Mesenchymal stem cell (in vitro differentiated cells and primary cell): ENCODE results near the gene EHD4.

Experiments
- DNase-seq: peaks from one replicate; pipeline ENCODE4 v3.0.0-alpha.2; 2013
- H2AFZ ChIP-seq: one replicate; pipeline ENCODE4 v1.6.1; 2013; ENCODE audit warnings: low read depth, mild to moderate bottlenecking, control low read depth, inconsistent platforms, low read length, moderate library complexity
- H2AK5ac ChIP-seq: 2 replicates; pipeline ENCODE4 v1.6.1; 2013; ENCODE audit warnings: low read length, moderate library complexity, mild to moderate bottlenecking, inconsistent platforms; ENCODE audit not compliant: severe bottlenecking
- H2BK120ac ChIP-seq: one replicate; pipeline ENCODE4 v1.6.1; 2013; ENCODE audit warnings: low read depth, mild to moderate bottlenecking, inconsistent platforms, low read length, moderate library complexity
- H2BK12ac ChIP-seq, 2 experiments: one replicate each; pipeline ENCODE4 v1.6.1; 2013; ENCODE audit warnings: inconsistent platforms in 2 of 2, low read length in 2 of 2, mild to moderate bottlenecking in 2 of 2, moderate library complexity in 2 of 2, control low read depth in 1 of 2
- H2BK15ac ChIP-seq: one replicate; pipeline ENCODE4 v1.6.1; 2013; ENCODE audit warnings: mild to moderate bottlenecking, low read depth, inconsistent platforms; ENCODE audit not compliant: poor library complexity, severe bottlenecking
- H2BK5ac ChIP-seq: 2 replicates; pipeline ENCODE4 v1.6.1; 2013; ENCODE audit warnings: low read depth, mild to moderate bottlenecking, low read length, control low read depth, inconsistent platforms; ENCODE audit not compliant: poor library complexity, severe bottlenecking
- H3K14ac ChIP-seq, 2 experiments: one replicate each; pipeline ENCODE4 v1.6.1; 2013; ENCODE audit warnings: inconsistent platforms in 2 of 2, low read length in 2 of 2, control low read depth in 1 of 2, mild to moderate bottlenecking in 1 of 2, moderate library complexity in 1 of 2
- H3K18ac ChIP-seq, 2 experiments: one replicate each; pipeline ENCODE4 v1.6.1; 2013; ENCODE audit warnings: inconsistent platforms in 2 of 2, low read length in 2 of 2, control low read depth in 1 of 2, low read depth in 1 of 2, mild to moderate bottlenecking in 1 of 2
- H3K23ac ChIP-seq, 2 experiments: one replicate each; pipeline ENCODE4 v1.6.1; 2013; ENCODE audit warnings: inconsistent platforms in 2 of 2, low read length in 2 of 2, mild to moderate bottlenecking in 2 of 2, moderate library complexity in 2 of 2, control low read depth in 1 of 2
- H3K27ac ChIP-seq: 2 replicates; pipeline ENCODE4 v1.5.1; 2013; ENCODE audit warnings: mild to moderate bottlenecking, moderate library complexity, low read length, control low read depth, inconsistent platforms; ENCODE audit not compliant: poor library complexity, severe bottlenecking
- H3K27me3 ChIP-seq, 2 experiments: 2 replicates each; pipeline versions ENCODE4 v1.6.1 to v1.7.0; 2013; ENCODE audit warnings: low read length in 2 of 2, mild to moderate bottlenecking in 2 of 2, moderate library complexity in 2 of 2, control low read depth in 1 of 2, inconsistent platforms in 1 of 2; ENCODE audit not compliant: control insufficient read depth in 1 of 2, insufficient read depth in 1 of 2
- H3K36me3 ChIP-seq, 2 experiments: 2 replicates each; pipeline versions ENCODE4 v1.6.1 to v1.7.0; 2013; ENCODE audit warnings: low read length in 2 of 2, control low read depth in 1 of 2, inconsistent platforms in 1 of 2, low read depth in 1 of 2, mild to moderate bottlenecking in 1 of 2; ENCODE audit not compliant: insufficient read depth in 2 of 2, control insufficient read depth in 1 of 2
- H3K4ac ChIP-seq, 2 experiments: one replicate each; pipeline ENCODE4 v1.6.1; 2013; ENCODE audit warnings: inconsistent platforms in 2 of 2, low read length in 2 of 2, mild to moderate bottlenecking in 2 of 2, moderate library complexity in 2 of 2, control low read depth in 1 of 2, low read depth in 1 of 2
- H3K4me1 ChIP-seq: 2 replicates; pipeline ENCODE4 v1.6.1; 2013; ENCODE audit warnings: low read depth, low read length, control low read depth; ENCODE audit not compliant: control insufficient read depth, insufficient read depth
- H3K4me2 ChIP-seq: 2 replicates; pipeline ENCODE4 v1.6.1; 2013; ENCODE audit warnings: low read length, mild to moderate bottlenecking, inconsistent platforms; ENCODE audit not compliant: poor library complexity, severe bottlenecking
- H3K4me3 ChIP-seq, 2 experiments: 2 replicates each; pipeline versions ENCODE4 v1.5.1 to v1.7.0; 2013; ENCODE audit warnings: low read length in 2 of 2, mild to moderate bottlenecking in 2 of 2, control low read depth in 1 of 2, low read depth in 1 of 2; ENCODE audit not compliant: insufficient read depth in 1 of 2
- H3K79me1 ChIP-seq: replicated peaks from 2 replicates; pipeline ENCODE4 v1.6.1; 2013; ENCODE audit warnings: mild to moderate bottlenecking, control low read depth, low read length, inconsistent platforms; ENCODE audit not compliant: poor library complexity, severe bottlenecking
- H3K9ac ChIP-seq: 2 replicates; pipeline ENCODE4 v1.7.0; 2013; ENCODE audit warnings: mild to moderate bottlenecking, low read length, moderate library complexity
- H3K9me3 ChIP-seq: 2 replicates; pipeline ENCODE4 v1.7.0; 2013; ENCODE audit warnings: mild to moderate bottlenecking, low read length; ENCODE audit not compliant: control insufficient read depth
- H4K8ac ChIP-seq: one replicate; pipeline ENCODE4 v1.6.1; 2013; ENCODE audit warnings: inconsistent platforms, mild to moderate bottlenecking, low read length, moderate library complexity
- H4K91ac ChIP-seq: one replicate; pipeline ENCODE4 v1.6.1; 2013; ENCODE audit warnings: mild to moderate bottlenecking, low read length, inconsistent platforms
- WGBS: methylation state at CpG from one replicate; pipeline ENCODE4 v1.1.7; 2013; ENCODE audit warnings: mixed read lengths; 5-methylcytosine and 5-hydroxymethylcytosine counted together

EHD4 gene

DNA sequence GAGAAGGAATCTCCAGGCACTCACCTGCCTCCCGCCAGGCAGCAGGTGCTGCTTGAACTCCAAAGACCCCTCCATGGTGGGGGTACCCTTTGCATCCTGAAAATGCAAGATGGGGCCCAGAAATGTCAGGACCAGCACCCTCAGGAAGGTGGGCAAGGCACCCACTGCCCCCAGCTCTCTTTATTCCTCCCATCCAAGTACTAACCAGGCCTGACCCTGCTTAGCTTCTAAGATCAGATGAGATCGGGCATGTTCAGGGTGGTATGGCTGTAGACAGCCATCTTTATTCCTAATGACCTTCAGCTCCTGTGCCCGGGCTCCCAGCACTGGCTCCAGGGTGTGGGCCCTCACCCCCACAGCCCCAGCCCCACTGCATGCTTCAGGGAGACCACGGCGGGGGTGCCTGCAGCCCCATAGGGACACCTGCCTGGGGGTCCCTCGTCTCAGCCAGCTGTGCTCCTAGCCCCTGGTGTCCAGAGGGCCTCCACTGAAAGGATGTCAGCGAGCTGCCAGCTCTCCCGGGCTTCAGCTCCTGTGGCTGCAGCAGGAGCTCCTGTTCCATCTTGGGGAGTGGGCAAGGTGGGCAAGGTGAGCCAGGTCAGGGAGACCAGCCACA lies 120.5 kb downstream of the EHD4 start:
- WGBS: 93% methylated on average over 6 of the region's 8 CpGs
- Histone ChIP-seq H3K9me3 (no peaks in the 10 kb centered on the region), H3K23ac (no peak overlapping the region), H3K4ac (no peak overlapping the region), H2BK5ac (no peak overlapping the region), H3K4me3 (no peak overlapping the region), H2BK12ac (no peak overlapping the region), H3K4me2 (no peak overlapping the region), H3K27me3 (peaks cover 0 to 71% of the 10 kb centered on the region in 2 experiments), H4K91ac (no peak overlapping the region), H3K14ac (no peak overlapping the region), H3K27ac (no peak overlapping the region), H2AK5ac (no peak overlapping the region), H2BK15ac (no peak overlapping the region), H4K8ac (no peak overlapping the region), H3K4me1 (peaks cover 10% of the 10 kb centered on the region), H2BK120ac (no peak overlapping the region), H2AFZ (no peak overlapping the region), H3K79me1 (no peaks in the 10 kb centered on the region), H3K9ac (no peak overlapping the region), H3K18ac (no peak overlapping the region), H3K36me3 (peaks cover 8 to 69% of the 10 kb centered on the region in 2 experiments)
- DNase-seq: no peak

DNA sequence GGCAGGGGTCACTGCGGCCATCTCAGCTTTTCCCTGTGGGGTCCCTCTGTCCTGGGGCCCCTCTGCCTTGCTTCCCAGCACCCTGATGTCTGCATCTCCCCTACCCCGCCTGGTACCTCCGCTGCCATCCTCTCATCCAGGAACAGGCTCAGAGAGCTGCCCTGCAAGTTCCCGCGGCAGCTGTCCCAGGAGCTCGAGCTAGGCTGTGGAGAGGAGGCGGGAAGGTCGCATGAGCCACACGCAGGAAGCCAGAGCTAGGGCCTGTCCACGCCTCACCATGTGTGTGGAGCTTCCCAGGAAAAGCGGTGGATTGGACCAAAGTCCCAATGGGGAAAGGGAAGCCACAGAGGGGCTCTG lies 121.2 kb downstream of the EHD4 start:
- 88% methylated on average over 11 of the region's 11 CpGs for WGBS
- H4K8ac ChIP-seq: no peak overlapping the region

DNA sequence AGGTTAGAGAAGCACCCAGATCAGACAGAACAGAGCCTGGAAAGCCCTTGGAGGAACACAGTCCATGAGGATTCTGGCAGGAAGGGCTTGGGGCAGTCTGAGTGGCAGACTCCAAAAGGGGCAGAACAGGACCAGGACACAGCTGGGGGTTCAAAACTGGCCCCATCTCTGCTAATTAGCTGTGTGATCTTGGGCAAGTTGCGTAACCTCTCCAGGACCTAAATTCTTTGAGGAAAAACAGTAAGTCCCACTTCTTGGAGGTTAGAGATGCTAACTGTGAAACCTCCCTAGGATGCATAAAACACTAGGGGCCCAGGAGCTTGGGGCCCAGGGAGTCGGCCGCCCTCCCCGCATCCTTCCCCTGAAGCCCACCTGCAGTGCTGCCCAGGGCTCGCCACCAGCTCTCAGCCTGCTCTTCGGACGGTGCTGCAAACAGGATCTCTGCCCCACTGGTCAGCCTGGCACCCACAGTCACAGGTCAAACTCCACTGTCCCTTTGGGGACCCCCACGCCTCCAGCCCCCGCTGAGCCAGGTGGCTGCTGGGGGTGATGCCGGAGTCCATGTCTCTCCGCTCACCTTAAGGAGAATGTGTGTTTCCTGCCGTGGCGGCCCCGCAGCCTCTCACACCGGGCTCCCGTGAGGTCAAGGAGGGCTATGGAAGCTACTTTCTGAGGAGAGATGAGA lies 121.7 kb downstream of the EHD4 start:
- no peak overlapping the region for H2BK5ac ChIP-seq
- no peak overlapping the region for H2AFZ ChIP-seq
- no peaks in the 10 kb centered on the region for H3K79me1 ChIP-seq
- WGBS: 87% methylated on average over 16 of the region's 16 CpGs
- no peak overlapping the region for H2AK5ac ChIP-seq
- no peaks in the 10 kb centered on the region for H3K9me3 ChIP-seq
- no peak overlapping the region for H3K18ac ChIP-seq
- H2BK120ac ChIP-seq: no peak overlapping the region
- H3K27ac ChIP-seq: no peak overlapping the region
- H3K4me1 ChIP-seq: peaks cover 9% of the 10 kb centered on the region
- no peak overlapping the region for H3K9ac ChIP-seq
- H4K8ac ChIP-seq: no peak overlapping the region
- no peak overlapping the region for H3K14ac ChIP-seq
- no peak overlapping the region for H3K4me2 ChIP-seq
- H3K36me3 ChIP-seq: peaks cover 17 to 74% of the 10 kb centered on the region in 2 experiments
- H4K91ac ChIP-seq: no peak overlapping the region
- H3K4me3 ChIP-seq: no peak overlapping the region
- H3K23ac ChIP-seq: no peak overlapping the region
- H3K27me3 ChIP-seq: peaks cover 0 to 59% of the 10 kb centered on the region in 2 experiments
- DNase-seq: no peak
- no peak overlapping the region for H2BK12ac ChIP-seq
- H3K4ac ChIP-seq: no peak overlapping the region
- H2BK15ac ChIP-seq: no peak overlapping the region

More for the DNA sequence above, 121.2 kb downstream of the EHD4 start:
- Histone ChIP-seq H2BK5ac (no peak overlapping the region), H3K36me3 (peaks cover 14 to 70% of the 10 kb centered on the region in 2 experiments), H3K27ac (no peak overlapping the region), H3K4ac (no peak overlapping the region), H3K9me3 (no peaks in the 10 kb centered on the region), H3K4me2 (no peak overlapping the region), H3K4me1 (peaks cover 10% of the 10 kb centered on the region), H3K9ac (no peak overlapping the region), H2BK12ac (no peak overlapping the region), H4K91ac (no peak overlapping the region), H2BK120ac (no peak overlapping the region), H2BK15ac (no peak overlapping the region), H2AK5ac (no peak overlapping the region), H2AFZ (no peak overlapping the region), H3K14ac (no peak overlapping the region), H3K79me1 (no peaks in the 10 kb centered on the region), H3K4me3 (no peak overlapping the region), H3K27me3 (peaks cover 0 to 64% of the 10 kb centered on the region in 2 experiments), H3K18ac (no peak overlapping the region), H3K23ac (no peak overlapping the region)
- no peak for DNase-seq

DNA sequence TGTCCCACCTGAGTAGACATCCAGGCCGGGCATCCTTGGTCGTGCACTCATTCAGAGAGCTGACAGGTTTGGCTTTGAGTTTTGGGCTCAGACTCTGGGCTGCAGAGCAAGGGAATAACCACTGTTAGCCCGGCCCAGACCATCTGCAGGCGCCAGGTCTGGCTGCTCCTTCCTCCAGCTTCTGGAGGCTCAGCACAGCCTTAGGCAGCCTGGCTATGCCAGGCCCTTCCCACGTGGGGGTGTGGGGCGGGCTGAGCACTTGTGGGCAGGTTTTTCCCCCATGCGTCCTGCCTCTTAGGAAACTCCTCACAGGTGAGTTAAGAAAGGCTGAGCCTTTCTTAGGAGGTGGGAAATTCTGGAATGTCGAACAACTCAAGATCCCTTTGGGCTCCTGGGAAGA lies 122.5 kb downstream of the EHD4 start:
- H3K27ac ChIP-seq: no peak overlapping the region
- H2AK5ac ChIP-seq: no peak overlapping the region
- no peak overlapping the region for H3K18ac ChIP-seq
- H3K23ac ChIP-seq: no peak overlapping the region
- peaks cover 2% of the 10 kb centered on the region for H3K4me1 ChIP-seq
- no peaks in the 10 kb centered on the region for H3K9me3 ChIP-seq
- H2BK15ac ChIP-seq: no peak overlapping the region
- 81% methylated on average over 8 of the region's 8 CpGs for WGBS
- H3K79me1 ChIP-seq: no peaks in the 10 kb centered on the region
- H3K27me3 ChIP-seq: peaks cover 0 to 51% of the 10 kb centered on the region in 2 experiments
- H4K91ac ChIP-seq: no peak overlapping the region
- H3K4me2 ChIP-seq: no peak overlapping the region
- H3K4me3 ChIP-seq: no peak overlapping the region
- H2BK12ac ChIP-seq: no peak overlapping the region
- no peak overlapping the region for H3K14ac ChIP-seq
- no peak overlapping the region for H3K9ac ChIP-seq
- no peak for DNase-seq
- no peak overlapping the region for H2BK120ac ChIP-seq
- no peak overlapping the region for H3K4ac ChIP-seq
- H3K36me3 ChIP-seq: peaks cover 17 to 74% of the 10 kb centered on the region in 2 experiments
- no peak overlapping the region for H2AFZ ChIP-seq
- no peak overlapping the region for H2BK5ac ChIP-seq
- no peak overlapping the region for H4K8ac ChIP-seq
